ENCODE measurements around the gene OSGIN1.

The OSGIN1 gene, protein sequence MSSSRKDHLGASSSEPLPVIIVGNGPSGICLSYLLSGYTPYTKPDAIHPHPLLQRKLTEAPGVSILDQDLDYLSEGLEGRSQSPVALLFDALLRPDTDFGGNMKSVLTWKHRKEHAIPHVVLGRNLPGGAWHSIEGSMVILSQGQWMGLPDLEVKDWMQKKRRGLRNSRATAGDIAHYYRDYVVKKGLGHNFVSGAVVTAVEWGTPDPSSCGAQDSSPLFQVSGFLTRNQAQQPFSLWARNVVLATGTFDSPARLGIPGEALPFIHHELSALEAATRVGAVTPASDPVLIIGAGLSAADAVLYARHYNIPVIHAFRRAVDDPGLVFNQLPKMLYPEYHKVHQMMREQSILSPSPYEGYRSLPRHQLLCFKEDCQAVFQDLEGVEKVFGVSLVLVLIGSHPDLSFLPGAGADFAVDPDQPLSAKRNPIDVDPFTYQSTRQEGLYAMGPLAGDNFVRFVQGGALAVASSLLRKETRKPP

DNA sequence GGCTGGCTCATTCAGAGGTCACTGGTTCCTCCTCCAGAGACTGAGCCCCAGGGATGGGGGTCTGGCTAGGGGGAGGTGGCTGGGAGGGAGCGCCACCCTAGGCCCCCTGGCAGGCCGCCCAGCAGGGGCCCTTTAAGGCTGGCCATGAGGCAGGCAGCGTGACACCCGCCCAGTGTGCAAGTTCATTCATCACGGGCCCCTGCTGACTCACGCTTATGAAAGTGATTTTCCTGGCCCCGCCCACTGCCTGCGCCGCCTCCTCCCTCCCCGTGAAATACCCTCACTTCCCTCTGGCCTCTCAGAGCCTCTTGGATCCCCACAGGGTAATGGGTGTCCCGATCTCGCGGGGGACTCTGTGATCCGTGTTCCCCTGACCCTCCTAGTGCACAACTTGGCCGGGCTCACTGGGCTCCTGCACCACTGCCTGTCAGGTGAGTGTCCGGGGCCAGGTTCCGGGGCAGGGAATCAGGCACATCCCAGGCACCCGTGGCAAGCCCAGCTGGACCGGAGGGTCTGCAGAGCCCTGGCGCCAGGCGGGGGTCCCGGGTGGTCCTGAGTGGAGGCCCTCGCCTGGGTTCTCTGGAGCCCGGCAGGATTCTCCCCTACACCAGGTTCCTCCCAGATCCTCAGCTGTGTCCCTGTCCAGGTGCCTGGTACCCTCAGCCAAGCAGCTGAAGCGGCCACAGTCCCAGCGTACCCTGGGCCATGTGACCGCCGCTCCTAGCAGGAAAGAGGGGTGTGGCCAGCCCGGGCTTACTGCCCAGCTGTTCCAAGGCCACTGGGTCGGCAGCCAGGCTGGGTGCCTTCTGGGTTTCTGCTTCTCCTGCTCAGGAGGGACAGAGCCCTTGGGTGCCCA, at the start of gene OSGIN1:
Gene OSGIN1, plus strand, starts transcription at position 301 of the 856 bp plus-strand sequence. CDS start 4,432 bp downstream, outside the sequence.
- peak; percentile 87 to 89 for DNase-seq

DNA sequence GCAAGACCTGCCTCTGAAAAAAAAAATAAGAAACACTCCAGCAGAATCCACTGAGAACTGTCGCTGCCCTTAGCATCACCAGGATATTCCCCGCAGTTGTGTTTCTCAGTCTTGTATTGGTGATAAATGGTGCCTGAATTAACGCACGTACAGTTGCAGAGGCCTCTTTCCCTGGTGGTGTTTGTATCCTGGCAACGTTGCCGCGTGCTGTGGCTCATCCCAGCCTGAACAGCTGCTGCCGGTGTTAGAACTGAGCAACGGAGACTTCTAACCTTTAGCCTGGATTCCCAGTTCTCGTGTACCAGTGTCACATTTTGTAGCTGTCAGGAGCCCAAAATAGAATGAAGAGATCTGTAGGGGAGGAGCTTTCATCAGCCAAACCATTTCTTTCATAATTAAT, 49.3 kb upstream of the OSGIN1 start:
- DNase-seq = no peak

DNA sequence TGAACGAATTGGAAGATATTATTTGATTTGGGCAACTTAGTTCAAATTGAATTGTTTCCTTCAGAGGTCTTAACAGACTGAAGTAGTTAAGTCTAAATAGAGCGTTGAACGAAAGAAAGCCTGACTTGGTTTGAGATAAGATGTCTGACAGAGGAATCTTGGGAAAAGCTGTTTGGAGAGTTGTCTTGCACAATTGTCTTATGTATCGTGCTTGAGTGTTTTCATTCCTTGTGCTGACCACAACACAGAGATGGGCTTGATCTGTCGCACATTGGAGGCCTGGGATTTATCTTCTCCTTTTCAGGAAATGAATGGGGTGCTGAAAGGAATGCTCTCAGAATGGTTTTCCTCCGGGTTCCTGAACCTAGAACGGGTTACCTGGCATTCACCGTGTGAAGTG, 46.4 kb upstream of the OSGIN1 start:
- DNase-seq = no peak

DNA sequence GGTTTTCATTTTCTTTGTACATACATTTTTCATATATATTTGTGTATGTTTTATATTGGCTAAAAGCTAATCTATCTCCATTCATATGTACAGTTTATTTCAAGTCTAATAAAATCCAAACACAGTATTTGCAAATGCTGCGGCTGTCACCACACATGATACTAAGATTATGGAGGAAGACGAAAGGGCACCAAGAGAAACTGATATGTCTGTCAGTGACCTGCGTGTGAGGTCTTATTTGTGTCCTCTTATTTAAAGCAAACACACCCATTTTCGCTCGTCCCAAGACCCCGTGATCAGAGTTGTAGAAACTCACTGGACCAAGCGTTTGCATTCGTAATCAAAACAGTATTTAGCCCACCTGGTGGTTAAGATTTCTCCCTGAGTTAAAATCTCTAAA, 45.9 kb upstream of the OSGIN1 start:
- no peak for DNase-seq

DNA sequence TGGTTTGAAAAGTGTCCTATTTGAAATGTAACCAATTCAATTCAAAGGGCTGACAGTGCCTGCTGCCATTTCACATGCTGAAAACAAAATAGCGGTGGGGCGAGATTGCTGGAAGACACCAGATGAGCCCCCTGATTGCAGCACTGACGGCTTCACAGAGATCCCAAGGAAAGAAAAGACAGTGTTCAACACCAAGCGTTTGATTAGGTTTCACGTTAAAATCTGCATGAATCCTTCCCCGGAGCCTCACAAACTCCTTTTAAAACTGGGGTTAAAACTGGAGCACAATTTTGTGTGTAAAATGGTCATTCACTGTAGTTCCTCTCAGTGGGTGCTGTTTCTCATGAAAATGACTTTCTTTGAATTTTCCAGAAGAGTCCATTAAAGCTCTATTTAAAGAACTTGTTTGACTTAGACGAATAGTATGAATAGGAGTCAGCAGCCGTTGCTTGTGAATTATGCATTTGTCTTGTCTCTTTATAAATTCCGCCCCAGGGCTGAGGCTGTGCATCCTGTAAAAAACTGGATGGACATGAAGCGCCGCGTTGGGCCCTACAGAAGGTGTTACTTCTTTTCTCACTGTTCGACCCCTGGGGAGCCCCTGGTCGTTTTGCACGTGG, 45.3 kb upstream of the OSGIN1 start:
- no peak for DNase-seq

DNA sequence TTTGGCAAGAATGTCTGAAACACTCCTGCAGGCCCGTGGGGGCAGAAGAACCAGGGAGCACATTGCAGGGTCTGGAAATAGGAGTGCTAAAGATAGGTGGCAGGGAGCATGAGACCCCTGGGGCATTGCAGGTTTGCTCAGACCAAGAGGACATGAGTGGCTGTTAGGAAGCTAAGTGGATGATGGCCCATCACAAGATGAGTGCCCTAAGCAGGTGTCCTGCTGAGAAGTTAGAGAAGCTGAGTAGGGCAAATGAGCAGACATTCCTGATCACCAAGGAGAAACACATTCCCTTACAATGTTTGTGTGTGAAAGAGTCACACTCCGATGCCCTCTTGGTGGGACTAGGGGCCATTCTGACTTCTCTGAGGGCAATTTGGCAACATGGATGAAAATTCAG, 44.2 kb upstream of the OSGIN1 start:
- no peak for DNase-seq

DNA sequence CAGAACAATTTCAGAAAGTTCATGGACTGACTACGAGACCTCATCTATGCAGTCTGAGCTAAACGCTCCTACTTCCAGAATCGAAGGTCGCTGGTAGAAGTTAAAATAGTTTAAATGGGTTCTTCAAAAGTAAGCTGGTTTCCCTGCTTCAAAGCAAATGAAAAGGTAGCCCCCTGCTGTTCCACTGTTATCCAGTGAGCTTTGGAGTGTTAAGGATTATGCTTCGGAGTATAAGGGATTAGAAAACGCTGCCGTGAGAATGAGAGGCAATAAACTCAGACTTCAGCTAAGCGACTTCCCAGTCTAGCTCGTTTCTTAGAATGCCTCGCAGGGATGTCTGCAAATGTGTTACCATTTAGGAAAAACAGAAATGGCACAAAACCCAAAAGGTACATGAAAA, 41.8 kb upstream of the OSGIN1 start:
- no peak for DNase-seq

DNA sequence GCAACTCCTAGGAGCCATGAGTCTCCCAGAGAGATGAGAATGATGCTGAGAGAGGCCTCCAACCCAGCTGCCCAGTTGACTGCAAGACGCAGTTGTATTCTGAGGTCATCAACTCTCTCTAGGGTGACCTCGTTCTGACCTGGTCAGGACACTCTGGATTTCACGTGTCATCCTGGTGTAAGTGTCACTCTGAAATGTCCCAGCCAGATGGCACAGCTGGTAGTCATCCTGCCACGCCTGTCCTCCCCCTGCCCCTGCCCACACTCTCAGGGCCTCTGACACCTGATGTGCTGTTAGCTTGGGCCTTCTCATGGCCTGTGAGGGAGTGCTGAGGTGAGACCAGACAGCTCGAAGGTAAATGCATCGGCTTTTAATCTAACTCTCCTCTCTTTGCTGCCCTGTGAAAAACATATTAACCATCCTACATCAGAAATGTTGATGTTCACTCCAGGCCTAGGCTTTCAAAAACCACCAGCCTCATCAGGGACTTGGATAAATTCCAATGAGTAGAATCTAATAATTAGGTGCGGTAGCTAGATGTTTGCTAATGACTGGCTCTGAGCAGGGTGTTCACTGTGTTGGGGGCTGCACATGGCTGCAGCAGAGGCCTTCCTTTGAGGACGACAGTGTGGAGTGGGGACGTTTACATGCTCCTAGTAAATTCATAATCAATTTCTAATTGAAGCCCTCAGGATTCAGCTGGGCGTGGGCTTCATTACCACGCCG, 40.4 kb upstream of the OSGIN1 start:
- DNase-seq = no peak

DNA sequence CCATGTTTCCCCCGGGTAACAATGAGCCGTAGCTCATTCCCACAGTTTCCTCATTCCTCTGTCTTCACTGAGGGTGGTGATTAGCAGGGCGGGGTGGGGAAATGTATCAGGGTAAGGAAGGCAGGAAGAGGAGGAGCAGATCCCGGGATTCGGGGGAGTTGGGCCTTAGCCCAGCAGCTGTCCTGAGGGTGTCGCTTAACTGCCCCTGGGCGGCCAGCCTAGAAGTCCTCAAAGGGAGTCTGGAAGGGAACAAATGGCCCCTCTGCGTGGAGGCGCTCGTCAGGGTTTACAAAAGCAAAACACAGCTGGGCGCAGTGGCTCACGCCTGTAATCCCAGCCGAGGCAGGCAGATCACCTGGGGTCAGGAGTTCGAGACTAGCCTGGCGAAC, 39.8 kb upstream of the OSGIN1 start:
- DNase-seq = no peak

DNA sequence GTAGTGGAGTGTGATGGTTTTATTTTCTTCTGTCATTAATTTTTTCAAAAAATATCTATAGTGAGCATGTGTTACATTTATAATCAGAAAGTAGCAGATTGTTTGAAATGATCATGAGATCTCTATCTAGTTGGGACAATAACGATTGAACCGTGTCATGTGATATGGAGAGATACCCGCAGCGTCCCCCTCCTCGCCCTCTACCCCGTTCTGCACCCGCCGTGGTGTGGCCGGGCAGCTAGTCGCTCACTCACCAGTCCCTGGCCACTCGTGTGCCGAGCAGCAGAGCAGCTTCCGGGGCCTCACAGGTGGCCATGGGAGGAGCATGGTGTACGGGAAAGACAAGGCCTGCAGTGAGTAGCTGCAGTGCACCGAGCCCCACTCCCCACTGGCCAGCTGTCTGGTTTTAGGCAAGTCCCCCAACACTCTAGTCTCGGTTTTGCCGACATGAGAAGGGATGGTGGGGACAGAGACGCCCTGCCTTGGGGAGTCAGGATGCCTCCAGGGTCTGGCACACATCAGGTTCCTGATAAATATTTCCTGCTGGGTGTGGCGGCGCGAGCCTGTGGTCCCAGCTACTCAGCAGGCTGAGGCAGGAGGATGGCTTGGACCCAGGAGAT, 38.8 kb upstream of the OSGIN1 start:
- no peak for DNase-seq

DNA sequence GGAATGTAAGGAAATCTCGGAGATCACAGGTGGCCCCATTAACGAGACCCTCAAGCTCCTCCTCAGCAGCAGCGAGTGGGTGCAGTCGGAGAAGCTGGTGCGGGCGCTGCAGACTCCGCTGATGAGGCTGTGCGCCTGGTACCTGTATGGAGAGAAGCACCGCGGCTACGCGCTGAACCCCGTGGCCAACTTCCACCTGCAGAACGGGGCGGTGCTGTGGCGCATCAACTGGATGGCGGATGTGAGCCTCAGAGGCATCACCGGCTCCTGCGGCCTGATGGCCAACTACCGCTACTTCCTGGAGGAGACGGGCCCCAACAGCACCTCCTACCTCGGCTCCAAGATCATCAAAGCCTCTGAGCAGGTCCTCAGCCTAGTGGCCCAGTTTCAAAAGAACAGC, 38.0 kb upstream of the OSGIN1 start:
- DNase-seq = no peak

DNA sequence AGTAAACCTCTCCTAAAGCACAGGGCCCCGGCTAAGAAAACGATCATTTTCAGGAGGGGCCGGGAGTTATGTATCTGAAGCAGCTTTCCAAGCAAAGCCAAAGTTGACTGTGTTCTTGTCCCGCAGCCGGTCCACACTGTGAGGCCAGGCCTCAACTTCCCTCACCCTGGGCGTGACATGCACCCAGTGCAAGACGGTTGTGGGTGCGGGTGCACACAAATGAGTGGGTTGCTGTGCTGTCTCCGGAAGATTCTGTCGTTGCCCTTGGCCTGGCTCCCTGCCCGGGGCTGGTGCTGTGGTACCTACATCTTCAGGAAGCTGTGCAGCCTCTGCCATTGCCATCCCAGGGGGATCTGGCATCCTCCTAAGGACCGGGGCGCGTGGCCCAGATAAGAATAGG, 37.5 kb upstream of the OSGIN1 start:
- no peak for DNase-seq

DNA sequence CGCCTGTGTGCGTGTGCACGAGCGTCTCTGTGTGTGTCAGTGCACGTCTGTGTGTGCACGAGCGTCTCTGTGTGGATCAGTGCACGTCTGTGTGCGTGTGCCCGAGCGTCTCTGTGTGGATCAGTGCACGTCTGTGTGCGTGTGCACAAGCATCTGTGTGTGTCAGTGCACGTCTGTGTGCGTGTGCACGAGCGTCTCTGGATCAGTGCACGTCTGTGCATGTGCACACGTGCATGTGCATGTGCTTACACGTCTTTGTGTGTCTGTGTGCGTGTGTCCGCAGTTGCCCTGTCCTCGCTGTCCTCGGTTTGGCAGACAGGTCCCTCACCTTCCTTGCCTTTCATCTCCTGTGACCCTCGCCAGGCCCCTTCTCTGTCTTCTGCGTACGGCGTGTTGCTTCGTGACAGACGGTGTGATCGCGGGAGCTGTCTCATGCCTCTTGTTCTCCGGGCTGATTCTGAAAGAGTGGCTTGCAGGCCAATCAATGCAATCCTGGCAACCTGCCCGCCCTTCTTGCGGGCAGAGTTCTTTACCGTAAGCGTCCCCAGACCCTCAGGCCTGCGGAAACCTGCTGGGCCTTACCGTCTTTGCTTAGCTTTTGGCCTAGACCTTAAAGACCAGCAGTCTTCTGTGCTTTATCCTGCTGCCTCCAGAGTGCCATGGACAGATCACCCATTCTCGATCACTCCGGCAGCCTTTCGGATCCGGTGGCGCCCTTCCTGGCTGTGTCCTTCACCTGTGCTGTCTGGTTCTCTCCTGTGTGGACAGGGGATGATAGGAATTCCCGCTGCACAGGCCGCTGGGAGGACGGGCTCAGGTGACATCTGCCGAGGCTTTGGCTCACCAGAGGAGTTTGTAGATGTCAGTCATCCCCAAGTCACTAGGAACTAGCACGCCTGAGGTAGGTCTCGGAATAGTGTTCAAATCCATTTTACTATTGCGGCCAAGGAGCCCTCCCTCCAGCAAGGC, 35.6 kb upstream of the OSGIN1 start:
- DNase-seq = no peak

DNA sequence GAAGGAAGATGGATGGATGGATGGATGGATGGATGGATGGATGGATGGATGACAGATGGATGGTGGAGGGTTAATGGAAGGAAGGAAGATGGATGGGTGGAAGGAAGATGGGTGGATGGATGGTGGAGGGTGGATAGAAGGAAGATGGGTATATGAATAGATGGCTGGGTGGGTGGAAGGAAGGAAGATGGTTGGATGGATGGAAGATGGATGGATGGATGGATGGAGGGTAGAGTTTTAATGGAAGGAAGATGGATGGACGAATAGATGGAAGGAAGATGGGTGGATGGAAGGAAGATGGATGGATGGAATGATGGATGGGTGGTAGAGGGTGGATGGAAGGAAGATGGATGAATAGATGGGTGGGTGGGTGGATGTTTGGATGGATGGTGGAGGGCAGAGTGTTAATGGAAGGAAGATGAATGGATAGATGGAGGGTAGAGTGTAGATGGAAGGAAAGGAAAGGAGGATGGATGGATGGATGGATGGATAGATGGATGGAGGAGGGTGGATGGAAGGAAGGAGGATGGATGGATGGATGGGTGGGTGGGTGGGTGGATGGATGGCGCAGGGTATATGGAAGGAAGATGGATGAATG, 32.0 kb upstream of the OSGIN1 start:
- no peak for DNase-seq

DNA sequence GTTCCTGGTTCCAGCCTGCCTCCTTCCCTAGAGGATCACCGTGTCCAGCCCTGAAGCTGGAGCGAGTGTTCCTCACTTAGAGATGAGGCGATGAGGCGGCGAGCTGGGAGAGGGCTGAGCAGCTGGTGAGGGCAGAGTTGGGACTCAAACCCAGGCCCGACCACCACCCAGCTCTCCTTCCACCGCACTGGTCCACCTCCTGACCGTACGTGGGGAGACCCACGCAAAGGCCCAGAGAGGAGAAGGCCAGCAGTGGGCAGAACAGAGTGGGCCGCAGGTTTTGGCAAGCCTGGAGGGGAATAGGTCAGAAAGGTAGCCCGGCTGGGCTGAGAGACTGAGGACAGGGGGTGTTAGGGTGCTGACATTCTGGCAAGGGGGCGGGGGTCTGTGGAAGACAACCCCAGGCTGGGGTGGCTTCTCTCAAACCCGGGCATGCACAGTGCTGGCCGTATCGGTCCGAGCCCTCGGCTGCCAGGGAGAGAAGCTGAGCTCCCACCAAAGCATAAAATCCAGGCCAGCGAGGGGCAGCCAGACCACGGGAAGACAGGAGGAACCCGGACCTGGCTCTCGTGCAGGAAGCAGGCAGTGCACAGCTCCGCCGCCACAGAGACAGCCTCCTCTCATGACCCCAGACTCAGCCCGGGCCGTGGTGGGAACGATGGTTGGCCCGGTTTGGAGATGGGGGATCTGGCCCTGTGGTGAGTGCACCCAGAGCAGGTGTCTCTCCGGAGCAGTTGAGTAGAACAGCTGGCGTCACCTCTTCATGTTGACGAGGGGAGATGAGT, 29.3 kb upstream of the OSGIN1 start:
- DNase-seq = no peak

DNA sequence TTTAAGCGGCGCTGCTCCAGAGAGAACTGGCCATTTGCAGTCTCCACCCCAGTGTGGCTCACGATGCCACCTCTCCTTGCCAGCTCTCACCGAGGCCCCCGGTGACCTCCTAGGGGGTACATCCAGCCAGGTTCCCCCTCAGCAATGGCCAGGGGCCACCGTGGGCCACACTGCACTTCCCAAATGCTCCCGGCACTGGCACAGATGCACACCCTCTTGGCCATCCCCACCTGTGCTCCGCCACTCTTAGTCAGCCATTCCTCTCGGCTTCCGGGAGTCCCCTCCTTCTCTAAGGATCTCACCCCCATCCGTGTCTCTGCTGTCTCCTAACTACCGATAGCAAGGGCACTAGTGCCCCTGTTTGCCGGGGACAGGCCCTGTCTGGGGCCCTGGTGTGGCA, 28.4 kb upstream of the OSGIN1 start:
- DNase-seq = no peak

DNA sequence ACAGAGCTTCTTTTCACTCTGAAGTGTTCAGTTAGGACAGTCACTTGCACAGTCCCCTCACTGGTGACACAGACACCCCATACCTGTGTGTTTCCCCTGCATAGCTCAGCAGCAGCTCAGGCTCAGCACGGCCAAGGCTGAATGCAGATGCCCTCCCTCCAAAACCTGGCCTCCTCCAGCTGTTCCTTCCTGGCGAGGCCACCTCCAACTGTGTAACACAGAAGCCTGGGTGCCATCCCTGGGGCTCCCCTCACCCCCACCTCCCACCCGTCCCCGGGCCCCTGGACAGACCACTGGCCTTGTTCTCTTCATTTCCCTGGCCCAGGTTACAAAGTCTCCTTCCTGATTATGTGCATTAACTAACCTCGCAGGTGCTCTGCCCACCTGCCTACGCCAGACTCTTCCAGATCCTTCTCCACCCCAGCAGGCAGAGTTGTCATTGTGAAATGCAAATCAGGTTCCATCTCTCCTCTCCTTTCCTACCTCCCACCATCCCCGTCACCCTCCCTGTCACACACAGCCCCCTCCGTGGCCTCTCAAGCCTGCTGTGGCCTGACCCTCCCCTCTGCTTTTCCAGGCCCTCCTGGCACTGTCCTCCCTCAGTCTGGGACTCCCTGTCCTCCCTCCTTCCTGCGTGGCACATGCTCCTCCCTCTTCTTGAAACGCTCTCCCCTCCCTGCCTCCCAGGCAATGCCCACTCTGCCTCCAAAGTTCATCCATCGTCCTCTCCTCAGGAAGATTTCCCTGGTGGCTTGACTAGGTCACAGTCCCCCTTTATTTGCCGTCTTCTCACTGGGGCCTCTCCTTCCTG, 27.7 kb upstream of the OSGIN1 start:
- DNase-seq = no peak

DNA sequence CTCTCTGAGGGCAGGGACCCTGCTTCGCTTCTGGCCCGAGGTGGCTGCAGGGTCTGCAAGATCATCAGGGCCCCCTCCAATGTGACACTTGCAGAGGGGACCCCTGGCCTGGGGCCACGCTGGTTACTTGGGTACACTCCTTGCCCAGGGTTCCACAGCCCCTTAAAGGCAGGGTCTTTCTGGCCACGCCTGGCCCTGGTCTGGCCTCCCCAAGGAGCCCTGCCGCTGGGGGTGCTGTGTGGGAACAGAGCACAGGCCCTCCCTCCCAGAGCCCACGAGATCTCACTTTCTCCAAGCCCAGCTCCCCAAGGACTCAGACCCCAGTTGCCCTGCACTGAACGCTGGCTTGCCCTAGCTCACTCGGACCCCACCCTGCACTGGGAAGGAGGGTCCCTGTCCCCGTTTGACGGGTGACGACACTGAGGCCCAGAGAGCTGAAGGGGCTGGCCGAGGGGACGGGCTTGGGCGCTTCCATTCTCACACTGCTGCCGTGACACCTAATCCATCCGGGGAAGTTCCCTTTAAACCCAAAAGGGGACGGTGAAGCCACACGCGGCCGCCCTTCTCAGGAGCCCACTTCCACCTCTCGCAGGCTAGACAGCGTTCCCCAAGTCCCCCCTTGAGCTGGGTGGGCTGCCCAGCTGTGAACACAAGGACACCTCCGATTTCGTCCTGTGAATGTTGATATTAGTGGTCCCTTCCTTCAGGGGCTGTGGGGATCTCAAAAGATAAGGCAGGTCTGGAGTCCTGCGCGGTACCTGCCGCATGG, 26.9 kb upstream of the OSGIN1 start:
- DNase-seq = no peak
